A549 (cell line): Measurements from ENCODE around the gene ACSF3.

Source experiments
- MAZ ChIP-seq: fragments of 150-350 bp; IDR thresholded peaks from 2 replicates; pipeline ENCODE4 v1.6.1; 2014; ENCODE audit warnings: antibody characterized with exemption, low read depth, low read length, borderline replicate concordance
- MYC ChIP-seq: IDR thresholded peaks from 2 replicates; pipeline ENCODE4 v1.6.1; 2012; ENCODE audit warnings: mild to moderate bottlenecking, inconsistent platforms, low read length, improper control_type of control experiment, borderline replicate concordance
- NR3C1 ChIP-seq: fragments of >200 bp; sonication (Bioruptor Twin); formaldehyde crosslinking; IDR thresholded peaks from 3 replicates; pipeline ENCODE4 v1.6.1; 2017
- RAD21 ChIP-seq, 2 experiments: fragments of >200 bp in 1 of 2; sonication (Bioruptor Twin) in 1 of 2; formaldehyde crosslinking in 1 of 2; IDR thresholded peaks in 1 of 2; conservative IDR thresholded peaks in 1 of 2; 2 replicates in 1 of 2; 3 replicates in 1 of 2; pipeline ENCODE4 v1.6.1; 2012 to 2018; ENCODE audit warnings: inconsistent platforms in 1 of 2
- RFX5 ChIP-seq: fragments of 450-650 bp; IDR thresholded peaks from 2 replicates; pipeline ENCODE4 v1.7.1; 2014; ENCODE audit warnings: antibody characterized with exemption, mild to moderate bottlenecking, moderate library complexity
- TF ChIP-seq, protein P1 (sequence below): fragments of >200 bp; sonication (Bioruptor Twin); formaldehyde crosslinking; IDR thresholded peaks from 3 replicates; pipeline ENCODE4 v1.5.1; 2016

DNA sequence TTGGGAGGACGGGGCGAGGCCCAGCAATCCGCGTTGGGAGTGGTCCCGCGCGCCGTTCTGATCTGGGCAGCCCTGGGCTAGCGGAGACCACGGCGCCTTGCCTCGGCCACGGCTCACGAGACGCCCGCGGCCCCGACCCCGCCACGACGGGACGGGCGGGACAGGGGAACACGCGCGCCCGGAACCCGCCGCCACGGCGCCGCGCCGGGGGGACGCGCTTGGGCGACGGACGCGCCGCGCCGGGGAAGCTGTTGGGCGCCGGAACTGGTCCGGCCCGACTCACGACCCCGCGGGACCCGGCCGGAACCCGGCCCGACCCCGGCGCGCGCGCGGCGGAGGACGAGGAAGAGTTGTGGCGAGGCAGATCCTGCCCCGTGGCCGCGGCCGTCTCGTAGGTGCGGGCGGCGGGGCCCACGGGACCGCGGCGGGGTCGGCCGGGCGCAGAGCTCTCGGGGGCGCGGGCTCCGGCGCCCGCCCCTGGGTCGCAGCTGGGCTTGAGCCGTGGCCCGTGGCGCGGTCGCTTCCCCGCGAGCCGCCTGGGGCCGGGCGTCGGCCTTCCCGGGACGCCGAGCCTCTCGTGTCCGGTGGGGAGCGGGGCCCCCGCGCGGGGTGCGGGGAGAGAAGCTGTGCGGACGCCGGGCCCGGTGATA is at the start of gene ACSF3:
- peak; percentile 54; the same call in 1 of the 2 replicates for TF ChIP-seq MYC
- TF ChIP-seq, protein P1, sequence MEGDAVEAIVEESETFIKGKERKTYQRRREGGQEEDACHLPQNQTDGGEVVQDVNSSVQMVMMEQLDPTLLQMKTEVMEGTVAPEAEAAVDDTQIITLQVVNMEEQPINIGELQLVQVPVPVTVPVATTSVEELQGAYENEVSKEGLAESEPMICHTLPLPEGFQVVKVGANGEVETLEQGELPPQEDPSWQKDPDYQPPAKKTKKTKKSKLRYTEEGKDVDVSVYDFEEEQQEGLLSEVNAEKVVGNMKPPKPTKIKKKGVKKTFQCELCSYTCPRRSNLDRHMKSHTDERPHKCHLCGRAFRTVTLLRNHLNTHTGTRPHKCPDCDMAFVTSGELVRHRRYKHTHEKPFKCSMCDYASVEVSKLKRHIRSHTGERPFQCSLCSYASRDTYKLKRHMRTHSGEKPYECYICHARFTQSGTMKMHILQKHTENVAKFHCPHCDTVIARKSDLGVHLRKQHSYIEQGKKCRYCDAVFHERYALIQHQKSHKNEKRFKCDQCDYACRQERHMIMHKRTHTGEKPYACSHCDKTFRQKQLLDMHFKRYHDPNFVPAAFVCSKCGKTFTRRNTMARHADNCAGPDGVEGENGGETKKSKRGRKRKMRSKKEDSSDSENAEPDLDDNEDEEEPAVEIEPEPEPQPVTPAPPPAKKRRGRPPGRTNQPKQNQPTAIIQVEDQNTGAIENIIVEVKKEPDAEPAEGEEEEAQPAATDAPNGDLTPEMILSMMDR = no peak
- TF ChIP-seq NR3C1 = no peak
- TF ChIP-seq RAD21 (conservative IDR thresholded peaks at IDR 0.05 in 1 of 2, IDR thresholded peaks at IDR 0.05 in 1 of 2) = no peak
- no peak for TF ChIP-seq MAZ
- TF ChIP-seq RFX5 = no peak
